Skeletal muscle cell (primary cell): ENCODE measurements around the gene PRR35.

Experiments used
- DNase-seq: peaks from one replicate; pipeline ENCODE4 v3.0.0-alpha.2; 2010; ENCODE audit warnings: low read depth
- H3K4me3 ChIP-seq: 2 replicates; pipeline ENCODE4 v1.5.1; 2011; ENCODE audit warnings: low read depth, mild to moderate bottlenecking, control low read depth, low read length, moderate library complexity

The PRR35 gene

DNA sequence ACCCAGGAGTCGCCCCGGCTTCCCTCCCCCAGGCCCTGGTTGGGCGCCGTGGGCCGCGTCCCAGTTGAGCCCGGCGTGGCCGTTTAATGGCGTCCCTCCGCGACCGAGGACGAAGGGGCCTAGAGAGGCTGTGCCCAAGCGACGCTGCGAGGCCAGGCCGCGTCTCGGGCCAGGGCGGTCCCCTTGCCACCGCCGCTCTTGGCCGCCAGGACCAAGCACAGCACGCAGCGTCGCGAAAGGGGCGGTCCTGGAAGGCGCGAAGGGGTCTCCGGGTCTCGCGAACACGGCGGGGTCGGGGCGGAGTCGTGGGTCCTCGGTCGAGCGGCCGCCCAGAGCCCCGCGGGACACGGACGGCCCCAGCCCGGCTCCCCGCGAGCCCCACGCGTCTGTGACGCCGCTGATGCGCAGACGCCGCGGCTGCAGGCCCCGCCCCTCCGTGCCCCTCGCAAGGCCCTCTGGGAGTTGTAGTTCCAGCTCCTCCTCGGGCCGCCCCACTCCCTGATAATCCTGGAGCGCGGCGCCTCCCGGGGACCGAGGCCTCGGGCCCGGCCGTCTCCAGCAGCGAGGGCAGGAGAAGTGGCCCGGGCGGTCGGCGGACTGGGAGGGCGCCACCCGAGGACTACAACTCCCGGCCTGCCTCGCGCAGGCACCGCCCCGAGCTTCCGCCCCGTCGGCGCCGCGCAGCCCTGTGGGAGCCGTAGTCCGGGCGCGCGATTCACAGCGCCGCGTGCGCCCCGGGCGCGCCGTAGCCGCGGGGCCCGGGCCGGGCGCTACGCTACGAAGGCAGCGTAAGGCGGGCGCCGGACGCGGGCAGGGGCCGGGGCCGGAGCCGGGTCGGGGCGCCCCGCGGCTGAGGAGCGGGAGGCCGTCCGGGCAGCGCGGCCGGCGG is 32.9 kb upstream of the PRR35 start, which contains the start of gene CAPN15:
CAPN15 (plus strand) TSS at position 698 of the 889 bp plus-strand sequence. CDS start 19,127 bp downstream, outside the sequence.
- H3K4me3 ChIP-seq: peak within 1 kb of the TSS; percentile 89
- DNase-seq: peak; percentile 53

- no peak for DNase-seq
- peak overlapping the region; percentile 89 for H3K4me3 ChIP-seq
These were observed 31.8 kb upstream of the PRR35 start for GRCh38 chr16:528111-529011.

- no peak for DNase-seq
- peak overlapping the region; percentile 89 for H3K4me3 ChIP-seq
These were observed 31.1 kb upstream of the PRR35 start for GRCh38 chr16:529012-529575.

DNA sequence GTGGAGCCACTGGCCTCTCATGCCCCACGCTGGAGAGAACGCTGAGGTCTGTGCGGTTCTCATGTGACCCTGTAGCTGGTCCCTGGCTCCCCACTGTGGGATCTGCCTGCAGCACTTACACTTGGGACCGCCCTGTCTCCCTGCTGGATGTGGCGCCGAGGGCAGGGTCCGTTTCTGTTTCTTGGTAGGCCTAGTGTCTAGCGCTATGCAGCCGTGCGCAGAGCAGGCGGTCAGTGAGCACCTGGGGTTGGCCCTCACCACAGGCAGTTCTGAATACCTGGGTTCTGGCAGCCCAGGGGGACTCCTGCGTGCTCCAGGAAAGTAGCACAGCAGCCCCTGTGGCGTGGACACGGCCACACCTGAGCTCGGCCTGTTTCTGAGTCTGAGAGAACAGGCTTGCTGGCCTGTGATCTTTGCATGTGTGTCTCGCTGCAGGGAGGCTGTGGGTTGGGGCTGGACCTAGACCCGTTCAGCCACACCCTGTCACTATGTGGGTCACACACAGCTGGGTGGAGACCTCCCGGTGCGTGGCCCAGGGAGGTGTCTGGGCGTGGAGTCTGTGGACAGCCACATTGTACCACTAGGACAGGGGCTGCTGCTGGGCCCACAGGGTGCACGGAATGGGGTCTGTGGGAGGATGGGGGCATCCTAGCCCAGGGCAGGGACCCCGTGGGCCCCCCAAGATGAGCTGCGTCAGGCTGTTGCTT is 29.9 kb upstream of the PRR35 start:
- H3K4me3 ChIP-seq: no peak overlapping the region
- no peak for DNase-seq

DNA sequence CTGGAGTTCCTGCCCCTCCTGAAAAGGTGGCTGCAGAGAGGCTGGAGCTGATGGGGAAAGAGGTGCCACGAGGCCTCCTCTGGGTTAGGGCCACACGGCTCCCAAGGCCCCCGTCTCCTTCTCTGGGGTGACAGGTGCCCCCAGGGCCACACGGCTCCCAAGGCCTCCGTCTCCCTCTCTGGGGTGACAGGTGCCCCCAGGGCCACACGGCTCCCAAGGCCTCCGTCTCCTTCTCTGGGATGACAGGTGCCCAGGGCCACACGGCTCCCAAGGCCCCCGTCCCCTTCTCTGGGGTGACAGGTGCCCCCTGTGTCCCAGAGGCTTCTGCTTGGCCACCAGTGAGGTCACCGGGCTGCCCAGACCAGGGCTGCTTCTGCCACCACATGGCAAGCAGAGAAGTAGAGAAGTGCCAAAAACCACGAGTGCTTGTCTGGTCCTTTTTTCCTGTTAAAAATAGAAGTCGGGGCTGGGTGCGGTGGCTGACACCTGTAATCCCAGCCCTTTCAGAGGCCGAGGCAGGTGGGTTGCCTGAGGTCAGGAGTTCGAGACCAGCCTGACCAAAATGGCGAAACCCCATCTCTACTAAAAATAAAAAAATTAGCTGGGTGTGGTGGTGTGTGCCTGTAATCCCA is 28.6 kb upstream of the PRR35 start:
- H3K4me3 ChIP-seq: no peak overlapping the region
- no peak for DNase-seq

- DNase-seq: no peak
- H3K4me3 ChIP-seq: no peak overlapping the region
These were observed 26.6 kb upstream of the PRR35 start for GRCh38 chr16:533391-534123.

- DNase-seq: no peak
- no peak overlapping the region for H3K4me3 ChIP-seq
These were observed 26.1 kb upstream of the PRR35 start for GRCh38 chr16:534135-534534.

- H3K4me3 ChIP-seq: no peak overlapping the region
These were observed 25.2 kb upstream of the PRR35 start for GRCh38 chr16:534856-535445.

GRCh38 chr16:535446-536405 is 24.5 kb upstream of the PRR35 start:
- DNase-seq: no peak
- H3K4me3 ChIP-seq: no peak overlapping the region

More at GRCh38 chr16:534856-535445, 25.2 kb upstream of the PRR35 start:
- DNase-seq: no peak

- no peak overlapping the region for H3K4me3 ChIP-seq
- DNase-seq: no peak
These were observed 23.4 kb upstream of the PRR35 start for GRCh38 chr16:536746-537145.

- H3K4me3 ChIP-seq: no peak overlapping the region
- no peak for DNase-seq
These were observed 22.5 kb upstream of the PRR35 start for GRCh38 chr16:537415-538335.

DNA sequence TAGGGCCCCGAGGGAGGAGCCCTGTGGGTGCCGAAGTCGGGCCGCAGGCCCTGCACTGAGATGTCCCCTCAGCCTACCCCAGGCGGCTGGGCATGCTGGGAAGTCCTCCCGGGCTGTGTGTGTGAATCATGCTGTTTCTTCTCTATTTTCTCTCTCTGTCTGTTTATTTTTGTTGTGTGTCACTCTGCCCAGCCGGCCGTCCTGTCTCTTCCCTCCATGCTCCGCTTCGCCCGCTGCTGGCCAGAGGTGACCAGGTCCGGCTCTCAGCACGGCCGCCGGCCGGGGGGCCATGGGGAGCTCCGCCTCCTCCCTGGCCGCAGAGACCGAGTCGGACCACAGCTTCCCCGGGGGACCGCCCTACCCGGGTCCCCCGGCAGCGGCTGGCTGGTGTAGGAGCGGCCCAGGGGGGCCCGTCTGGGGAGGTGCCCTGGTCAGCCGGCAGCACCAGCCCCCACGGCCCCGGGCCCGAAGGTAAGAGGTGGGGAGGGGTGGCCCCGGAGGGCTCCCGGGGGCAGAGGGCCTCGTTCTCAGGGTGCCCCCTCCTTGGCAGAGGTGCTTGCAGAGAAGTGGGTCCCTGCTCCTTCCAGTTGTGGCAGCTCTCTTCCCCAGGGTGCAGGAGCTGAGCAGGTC is 20.2 kb upstream of the PRR35 start:
- no peak overlapping the region for H3K4me3 ChIP-seq
- no peak for DNase-seq

- no peak for DNase-seq
- no peak overlapping the region for H3K4me3 ChIP-seq
These were observed 19.4 kb upstream of the PRR35 start for GRCh38 chr16:540645-541340.

DNA sequence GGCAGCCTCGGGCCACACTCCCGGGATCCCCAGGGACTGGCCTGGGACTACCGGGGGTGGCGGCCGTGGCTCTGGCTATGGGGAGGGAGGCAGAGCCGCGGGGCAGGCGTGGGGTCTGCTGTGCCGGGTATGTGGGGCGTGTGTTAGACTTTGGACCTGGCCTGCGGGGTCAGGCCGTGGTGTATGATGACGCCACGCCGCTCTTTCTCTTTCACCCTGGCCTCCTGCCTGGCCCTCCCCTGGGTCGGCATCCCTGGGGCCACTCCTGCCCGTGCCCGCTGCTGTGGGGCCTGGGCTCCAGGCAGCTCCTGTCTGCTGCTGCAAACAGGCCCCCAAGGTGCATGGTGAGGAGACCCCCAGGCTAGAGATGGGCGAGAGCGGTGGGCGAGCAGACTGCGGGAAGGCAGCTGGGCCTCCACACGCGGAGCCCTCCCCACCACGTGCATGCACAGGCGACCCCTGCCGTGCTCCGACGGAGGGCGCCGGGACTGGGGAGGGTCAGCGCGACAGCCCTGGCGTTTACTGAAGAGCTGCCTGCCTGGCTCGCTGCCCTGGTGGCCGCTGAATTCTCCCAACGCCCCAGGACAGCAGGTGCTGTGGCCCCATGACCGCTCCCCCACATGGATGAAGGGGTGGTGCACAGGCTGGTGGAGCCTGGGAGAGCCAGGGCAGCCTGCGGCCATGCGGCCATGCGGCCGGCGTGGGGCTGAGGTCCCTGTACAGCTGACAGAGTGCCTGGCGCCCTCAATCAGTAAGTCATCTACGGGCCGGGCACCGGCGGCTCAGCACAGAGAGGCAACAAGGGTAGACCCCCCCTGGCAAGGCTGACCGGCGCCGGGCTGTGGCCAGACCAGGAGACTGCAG is 16.7 kb upstream of the PRR35 start:
- no peak for DNase-seq
- H3K4me3 ChIP-seq: no peak overlapping the region
